K562 (cell line): Measurements from ENCODE around the gene VGLL4. TPM values are rescaled to one million over a fixed set of nuclear protein-coding genes. Genes with fewer than 3 reads are reported as not detected.

Experiments used
- ATAC-seq: fragments of 200-7000 bp; cut with Tn5 transposase; 3 replicates; pipeline ENCODE4 v1.9.1; 2020; ENCODE audit warnings: moderate library complexity
- BruUV-seq: library from RNA; stranded (reverse); fragments of 400-500 nt; replicated peaks from 2 replicates; lab custom pipeline; 2021; lab: Mats Ljungman, UMichigan
- CTCF ChIA-PET: fragments of 300-600 bp; formaldehyde crosslinking; extraction: SDS; loops from one replicate; lab custom pipeline; 2021; ENCODE audit warnings: low intra/inter-chr PET ratio; lab: Yijun Ruan, JAX
- POLR2A ChIA-PET: fragments of 300-600, 350-650 bp; sonication (Branson Sonifier 250); formaldehyde crosslinking; extraction: SDS; loops from one replicate; lab custom pipeline; 2021; ENCODE audit warnings: antibody characterized with exemption, inconsistent platforms; lab: Yijun Ruan, JAX
- DNase-seq, 4 experiments: peaks; one replicate each; pipeline versions ENCODE4 v3.0.0 to v3.0.0-alpha.2; 2011 to 2018; ENCODE audit warnings: low spot score in 3 of 4, mixed read lengths in 3 of 4; ENCODE audit errors: extremely low read depth in 1 of 4
- FAIRE-seq: peaks from 2 replicates; lab custom pipeline; 2011; peaks lifted over from hg19 to GRCh38; lab: Jason Lieb, UNC
- H2AFZ ChIP-seq: 2 replicates; pipeline ENCODE4 v1.6.0; 2011; ENCODE audit warnings: low read depth, low read length, control low read depth, inconsistent platforms
- H3K27ac ChIP-seq: fragments of 200-600 bp; 3 replicates; pipeline ENCODE4 v1.8.0; 2011; ENCODE audit warnings: low read depth, mild to moderate bottlenecking, control low read depth, inconsistent platforms, low read length, moderate library complexity, mixed read lengths; ENCODE audit errors: extremely low read depth
- H3K27me3 ChIP-seq, 2 experiments: fragments of 300-600 bp in 1 of 2; 2 replicates in 1 of 2; 3 replicates in 1 of 2; pipeline versions ENCODE4 v1.6.0 to v1.8.0; 2011; ENCODE audit warnings: inconsistent platforms in 2 of 2, low read length in 2 of 2, mild to moderate bottlenecking in 1 of 2, mixed read lengths in 1 of 2, moderate library complexity in 1 of 2; ENCODE audit not compliant: control insufficient read depth in 2 of 2, insufficient read depth in 2 of 2
- H3K36me3 ChIP-seq: fragments of 300-600 bp; 3 replicates; pipeline ENCODE4 v1.8.0; 2011; ENCODE audit warnings: mild to moderate bottlenecking, low read length, inconsistent platforms; ENCODE audit not compliant: control insufficient read depth, insufficient read depth
- H3K4me1 ChIP-seq, 2 experiments: fragments of 200-600 bp in 1 of 2; replicated peaks in 1 of 2; 2 replicates in 1 of 2; 3 replicates in 1 of 2; pipeline versions ENCODE4 v1.5.1 to v1.8.0; 2011; ENCODE audit warnings: inconsistent platforms in 2 of 2, low read length in 2 of 2, mild to moderate bottlenecking in 1 of 2, mixed read lengths in 1 of 2, moderate library complexity in 1 of 2; ENCODE audit not compliant: control insufficient read depth in 2 of 2, insufficient read depth in 2 of 2
- H3K4me2 ChIP-seq: 2 replicates; pipeline ENCODE4 v1.6.1; 2011; ENCODE audit warnings: low read length, control low read depth, inconsistent platforms, mixed read lengths; ENCODE audit not compliant: insufficient read depth
- H3K4me3 ChIP-seq: fragments of 200-600 bp; sonication (generic), shearing (Covaris generic); 2 replicates; pipeline ENCODE4 v1.5.1; 2016; ENCODE audit warnings: control low read depth, inconsistent platforms
- H3K79me2 ChIP-seq: fragments of 200-600 bp; 3 replicates; pipeline ENCODE4 v1.8.0; 2011; ENCODE audit warnings: low read length, inconsistent platforms; ENCODE audit not compliant: control insufficient read depth, insufficient read depth
- H3K9ac ChIP-seq, 2 experiments: 2 replicates each; pipeline versions ENCODE4 v1.6.0 to v1.6.1; 2011; ENCODE audit warnings: low read depth in 2 of 2, low read length in 2 of 2, control low read depth in 1 of 2, inconsistent platforms in 1 of 2, mild to moderate bottlenecking in 1 of 2, mixed read lengths in 1 of 2; ENCODE audit not compliant: insufficient read depth in 1 of 2
- H3K9me1 ChIP-seq: one replicate; pipeline ENCODE4 v1.6.0; 2011; ENCODE audit warnings: inconsistent platforms, mild to moderate bottlenecking, low read length, moderate library complexity; ENCODE audit not compliant: control insufficient read depth, insufficient read depth
- H3K9me3 ChIP-seq: replicated peaks from 2 replicates; pipeline ENCODE4 v1.5.1; 2011; ENCODE audit warnings: low read depth, low read length, inconsistent platforms; ENCODE audit not compliant: control insufficient read depth, insufficient read depth
- H4K20me1 ChIP-seq: replicated peaks from 2 replicates; pipeline ENCODE4 v1.6.1; 2011; ENCODE audit warnings: low read length, inconsistent platforms, mixed read lengths; ENCODE audit not compliant: control insufficient read depth, insufficient read depth
- ASH1L ChIP-seq: fragments of 450-650 bp; IDR thresholded peaks from 2 replicates; pipeline ENCODE4 v1.6.1; 2018; ENCODE audit warnings: borderline replicate concordance, mild to moderate bottlenecking, low read depth; ENCODE audit not compliant: partially characterized antibody
- BRF2 ChIP-seq: IDR thresholded peaks from 3 replicates; pipeline ENCODE4 v1.6.1; 2011; ENCODE audit warnings: borderline replicate concordance, mild to moderate bottlenecking; ENCODE audit not compliant: insufficient read length, insufficient read depth
- EHMT2 ChIP-seq: fragments of 450-650 bp; IDR thresholded peaks from 2 replicates; pipeline ENCODE4 v1.6.1; 2018; ENCODE audit warnings: antibody characterized with exemption
- FOSL1 ChIP-seq: fragments of 200-800 bp; sonication (Bioruptor generic); conservative IDR thresholded peaks from 2 replicates; pipeline ENCODE4 v1.6.1; 2016; ENCODE audit warnings: missing genetic modification characterization, missing compliant biosample characterization
- PHF20 ChIP-seq: fragments of 450-650 bp; IDR thresholded peaks from 2 replicates; pipeline ENCODE4 v1.6.1; 2018; ENCODE audit not compliant: partially characterized antibody
- RBM34 ChIP-seq: fragments of 200-400 bp; formaldehyde crosslinking; IDR thresholded peaks from 2 replicates; pipeline ENCODE4 v1.6.1; 2018; ENCODE audit warnings: low read length, borderline replicate concordance; ENCODE audit not compliant: insufficient read depth
- TCFL5 ChIP-seq: fragments of 250-450 bp; sonication (Bioruptor Pico); conservative IDR thresholded peaks from 2 replicates; pipeline ENCODE4 v1.6.1; 2021; ENCODE audit warnings: mild to moderate bottlenecking, moderate library complexity, matching md5 sums
- WGBS: fragments of 100-300 bp; shearing (Covaris generic); methylation state at CpG from one replicate; pipeline ENCODE4 v1.1.6; 2016; ENCODE audit warnings: low coverage, mixed read lengths; ENCODE audit not compliant: insufficient coverage; ENCODE audit errors: missing lambda C conversion rate; 5-methylcytosine and 5-hydroxymethylcytosine counted together
- in situ Hi-C: fragments of 300-500 bp; cut with MboI; formaldehyde crosslinking; loops from 4 replicates; pipeline ENCODE4 v1.15.0; 2018; ENCODE audit warnings: inconsistent platforms, mixed read lengths
- intact Hi-C: fragments of 100-400 bp; cut with micrococcal nuclease; formaldehyde crosslinking; loops from 2 replicates; pipeline ENCODE4 v1.14.2; 2022
- polyA plus RNA-seq, 8 experiments: library from polyadenylated mRNA; depleted of rRNA in 4 of 8; stranded (reverse) in 5 of 8; unstranded in 3 of 8; fragments of >200 nt; fragmentation: Nextera tagmentation in 2 of 8; fragmentation: Illumina TruSeq in 1 of 8; extraction: Ambion mirVana in 2 of 8; extraction: Trizol in 1 of 8; gene quantifications; 2 replicates each; pipeline versions ENCODE4 v1.2.1 to v1.2.3, GENCODE V29; 2011 to 2014; ENCODE audit warnings: inconsistent platforms in 1 of 8, missing spikeins in 1 of 8
- total RNA-seq, 7 experiments: library from RNA; depleted of rRNA in 6 of 7; stranded (reverse); fragments of >200 nt in 6 of 7; fragmentation: Illumina TruSeq in 2 of 7; extraction: Trizol in 2 of 7; gene quantifications; 2 replicates each; pipeline versions ENCODE4 v1.2.1 to v1.2.3, GENCODE V29; 2011 to 2021; ENCODE audit warnings: low replicate concordance in 1 of 7

Gene VGLL4
- total and polyA plus RNA-seq, 9 of the 15 experiments (the other 6 are each of a cell fraction or from before 2014, with no cell fraction given) = 0.27 to 10.9 (median 8.6) TPM

DNA sequence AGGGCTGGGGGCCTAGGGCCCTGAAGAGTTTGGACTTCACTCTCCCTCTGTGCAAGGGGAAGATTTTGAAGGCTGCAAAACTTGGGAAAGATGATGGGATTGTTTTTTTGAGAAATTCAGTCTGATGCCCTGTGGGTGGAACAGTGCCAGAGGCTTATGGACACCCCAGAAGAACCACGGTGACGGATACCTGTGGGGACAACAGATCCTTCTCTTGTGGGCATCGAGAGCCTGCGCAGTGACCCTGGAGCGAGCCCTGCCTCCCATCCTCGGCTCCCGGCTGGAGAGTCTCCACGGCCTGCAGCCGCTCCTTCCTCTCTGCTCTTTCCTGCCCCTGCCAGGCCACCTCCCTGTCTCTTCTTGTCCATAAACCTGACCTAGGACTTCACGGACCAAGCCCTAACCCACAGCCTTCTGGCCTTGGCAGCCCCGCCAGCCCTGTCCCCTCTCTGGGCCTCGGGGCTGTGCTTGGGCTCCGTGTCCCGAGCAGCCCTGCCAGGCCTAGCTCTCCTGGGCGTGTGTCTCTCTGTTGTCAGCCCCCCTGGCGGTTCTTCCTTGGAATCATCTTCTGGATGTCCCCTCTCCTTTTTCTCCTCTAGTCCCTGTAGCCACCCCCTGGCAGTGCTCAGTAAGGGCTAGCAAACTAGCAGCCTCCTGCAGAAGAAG lies 98.4 kb downstream of the VGLL4 start:
- Histone ChIP-seq H3K27ac (no peak overlapping the region), H3K4me1 (peaks cover 0 to 11% of the 10 kb centered on the region in 2 experiments; a peak in 3 of 5 replicates), H3K27me3 (no peaks in the 10 kb centered on the region), H3K9ac (no peak overlapping the region), H3K9me3 (no peaks in the 10 kb centered on the region), H3K4me2 (no peak overlapping the region), H2AFZ (no peak overlapping the region), H3K4me3 (no peak overlapping the region), H3K79me2 (no peaks in the 10 kb centered on the region), H4K20me1 (no peaks in the 10 kb centered on the region), H3K9me1 (no peaks in the 10 kb centered on the region), H3K36me3 (no peaks in the 10 kb centered on the region)
- in situ Hi-C loops = no loop called here
- ChIA-PET POLR2A (no interaction called here), CTCF (no interaction called here)
- BruUV-seq = no TSS peak
- TF ChIP-seq FOSL1 (tag) = no peak
- TF ChIP-seq BRF2 = no peak
- TF ChIP-seq EHMT2 = no peak
- no peak for TF ChIP-seq RBM34
- no peak for TF ChIP-seq PHF20
- TF ChIP-seq ASH1L = no peak
- no peak for TF ChIP-seq TCFL5
- no peak for FAIRE-seq
- intact Hi-C loops = loop anchor here (10.0 kb wide), 1 partner anchor 161 kb away; no protein-coding TSS in a partner anchor
- ATAC-seq = peak; percentile 48
- no peak for DNase-seq
- 70% methylated on average over 16 of the region's 16 CpGs for WGBS
